Natural killer cell treated with Interleukin-12 subunit alpha and Interleukin-12 subunit beta and Interleukin-15 and Interleukin-18, amount 100 ng/mL, for 72 hours (primary cell): Measurements from ENCODE around the gene NTM. TPM values are rescaled to one million over a fixed set of nuclear protein-coding genes. Genes with fewer than 3 reads are reported as not detected.

Experiments used
- ATAC-seq, 2 donors: fragments of 150-1000 bp; cut with Tn5 transposase in 1 of 2; sonication (Bioruptor Pico), chemical (Tn5 transposase) in 1 of 2; 2 replicates each; pipeline ENCODE4 v1.10.0; 2021
- DNase-seq: peaks from one replicate; pipeline ENCODE4 v3.0.0; 2022; ENCODE audit warnings: low spot score
- H3K27ac Mint-ChIP-seq, 2 donors: 1 replicate in 1 of 2; 2 replicates in 1 of 2; pipeline ENCODE4 v1.8.0; 2022; ENCODE audit warnings: mixed read lengths in 2 of 2, mild to moderate bottlenecking in 1 of 2, moderate library complexity in 1 of 2
- H3K27me3 Mint-ChIP-seq, 2 donors: 1 replicate in 1 of 2; 2 replicates in 1 of 2; pipeline ENCODE4 v1.8.0; 2022; ENCODE audit warnings: mixed read lengths in 2 of 2
- H3K36me3 Mint-ChIP-seq: one replicate; pipeline ENCODE4 v1.8.0; 2022; ENCODE audit warnings: mixed read lengths
- H3K4me1 Mint-ChIP-seq, 2 donors: 1 replicate in 1 of 2; 2 replicates in 1 of 2; pipeline ENCODE4 v1.8.0; 2022; ENCODE audit warnings: low read depth in 2 of 2, mixed read lengths in 2 of 2, mild to moderate bottlenecking in 1 of 2
- H3K4me3 Mint-ChIP-seq: one replicate; pipeline ENCODE4 v1.8.0; 2022; ENCODE audit warnings: mixed read lengths
- H3K9me3 Mint-ChIP-seq: 2 replicates; pipeline ENCODE4 v1.8.0; 2022; ENCODE audit warnings: mixed read lengths
- total RNA-seq, 2 donors: library from RNA; stranded (reverse); gene quantifications; one replicate each; pipeline ENCODE4 v1.2.3, GENCODE V29; 2022

NTM gene
- total RNA-seq, 2 donors from 2014 or later, result not detected

DNA sequence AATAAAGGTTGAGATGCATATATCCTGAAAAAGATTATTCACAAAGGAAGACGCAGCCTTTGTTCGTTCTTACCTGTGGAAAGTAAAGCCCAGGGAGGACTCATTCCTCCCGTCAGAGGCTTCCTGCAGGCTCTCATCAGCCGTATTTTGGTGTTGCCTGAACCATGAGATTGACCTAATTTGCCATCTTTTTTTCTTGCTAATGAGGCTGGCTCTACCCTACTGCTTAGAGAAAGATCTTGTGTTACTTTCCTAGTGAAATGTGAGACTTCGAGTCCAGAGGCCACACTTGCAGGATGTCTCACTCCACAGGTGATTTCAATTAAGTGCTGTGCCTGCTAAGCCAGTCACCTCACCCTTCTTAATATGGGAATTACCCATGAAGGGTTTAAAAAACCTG, 269.9 kb downstream of the NTM start:
- H3K27me3 Mint-ChIP-seq, result no peaks in the 10 kb centered on the region
- ATAC-seq, result no peak
- H3K36me3 Mint-ChIP-seq, result no peaks in the 10 kb centered on the region
- no peak overlapping the region for H3K4me3 Mint-ChIP-seq
- no peak overlapping the region for H3K27ac Mint-ChIP-seq
- H3K4me1 Mint-ChIP-seq, result no peaks in the 10 kb centered on the region
- no peaks in the 10 kb centered on the region for H3K9me3 Mint-ChIP-seq
- no peak for DNase-seq

DNA sequence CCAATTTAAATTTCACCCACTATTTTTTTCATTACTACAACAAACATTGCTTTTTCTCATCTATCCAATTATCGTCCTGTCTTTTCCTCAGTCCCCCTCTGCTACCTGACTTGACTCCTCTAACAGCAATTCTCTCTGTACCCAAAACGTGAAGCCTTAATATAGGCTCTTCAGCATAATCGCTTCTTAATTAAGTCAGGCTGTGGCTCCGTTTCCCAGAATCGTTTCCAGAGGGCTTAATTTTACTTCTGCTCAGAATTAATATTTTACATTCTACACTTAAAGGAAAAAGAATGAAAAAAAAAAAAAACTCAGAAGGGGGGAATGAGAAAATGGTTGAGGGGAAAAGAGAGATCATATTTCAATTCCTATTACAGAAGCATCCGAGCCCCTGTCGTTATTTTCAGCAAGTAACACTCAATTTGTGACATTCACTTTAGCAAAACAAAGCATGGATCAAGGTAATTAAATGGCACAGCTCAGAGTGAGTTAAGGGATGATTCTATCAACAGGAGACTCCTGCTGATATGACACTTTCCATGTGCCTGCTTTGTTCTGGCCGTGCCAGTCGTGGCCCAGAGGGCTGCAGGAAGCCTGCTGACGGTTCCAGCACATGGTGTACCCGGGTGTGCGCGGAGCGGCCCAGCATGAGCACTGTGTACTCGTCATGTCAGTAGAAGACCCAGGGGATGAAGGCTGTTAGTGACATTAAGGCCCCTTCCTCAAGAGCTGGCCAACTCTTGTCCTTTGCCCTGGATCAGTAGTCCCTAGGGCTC, 272.5 kb downstream of the NTM start:
- Mint-ChIP-seq H3K27ac (no peak overlapping the region), H3K4me1 (no peaks in the 10 kb centered on the region), H3K9me3 (no peaks in the 10 kb centered on the region), H3K27me3 (no peaks in the 10 kb centered on the region), H3K36me3 (no peaks in the 10 kb centered on the region), H3K4me3 (no peak overlapping the region)
- DNase-seq, result no peak
- peak in 1 of 2 donors; percentile 31 for ATAC-seq

GRCh38 chr11:131644204-131644795, 273.9 kb downstream of the NTM start:
- H3K4me1 Mint-ChIP-seq, result no peaks in the 10 kb centered on the region
- H3K27ac Mint-ChIP-seq, result no peak overlapping the region
- H3K36me3 Mint-ChIP-seq, result no peaks in the 10 kb centered on the region
- H3K9me3 Mint-ChIP-seq, result no peaks in the 10 kb centered on the region
- H3K4me3 Mint-ChIP-seq, result no peak overlapping the region
- H3K27me3 Mint-ChIP-seq, result no peaks in the 10 kb centered on the region
- ATAC-seq, result no peak
- DNase-seq, result no peak

GRCh38 chr11:131645237-131645636, 274.8 kb downstream of the NTM start:
- no peaks in the 10 kb centered on the region for H3K9me3 Mint-ChIP-seq
- no peak for DNase-seq
- no peaks in the 10 kb centered on the region for H3K4me1 Mint-ChIP-seq
- H3K27me3 Mint-ChIP-seq, result no peaks in the 10 kb centered on the region
- H3K36me3 Mint-ChIP-seq, result no peaks in the 10 kb centered on the region
- H3K4me3 Mint-ChIP-seq, result no peak overlapping the region
- no peak for ATAC-seq
- no peak overlapping the region for H3K27ac Mint-ChIP-seq

DNA sequence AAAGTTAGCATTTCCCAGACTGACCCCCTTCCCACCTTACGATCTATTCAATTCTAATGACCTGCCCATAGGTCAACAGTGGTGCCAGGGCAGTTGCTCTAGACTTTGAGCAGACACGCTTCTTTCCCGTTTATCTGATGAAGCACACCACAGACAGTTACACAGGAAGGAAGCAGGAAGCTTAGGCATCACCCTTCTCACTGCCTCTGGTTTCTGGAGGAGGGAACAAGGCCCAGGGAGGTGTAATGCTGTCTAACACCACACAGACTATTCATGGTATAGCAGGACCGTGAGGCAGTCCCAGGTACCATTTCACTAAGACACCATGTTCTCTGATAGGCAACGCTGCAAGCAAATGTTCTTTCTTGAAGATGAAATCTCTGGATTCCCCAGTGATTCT, 279.4 kb downstream of the NTM start:
- H3K4me3 Mint-ChIP-seq, result no peak overlapping the region
- no peaks in the 10 kb centered on the region for H3K36me3 Mint-ChIP-seq
- no peak overlapping the region for H3K27ac Mint-ChIP-seq
- no peaks in the 10 kb centered on the region for H3K4me1 Mint-ChIP-seq
- DNase-seq (no peak), ATAC-seq (no peak)
- no peaks in the 10 kb centered on the region for H3K27me3 Mint-ChIP-seq
- H3K9me3 Mint-ChIP-seq, result no peaks in the 10 kb centered on the region

GRCh38 chr11:131652231-131652630, 281.8 kb downstream of the NTM start:
- ATAC-seq, result no peak
- Mint-ChIP-seq H3K36me3 (no peaks in the 10 kb centered on the region), H3K27me3 (no peaks in the 10 kb centered on the region), H3K4me1 (no peaks in the 10 kb centered on the region), H3K4me3 (no peak overlapping the region), H3K9me3 (no peaks in the 10 kb centered on the region), H3K27ac (no peak overlapping the region)
- DNase-seq, result no peak

DNA sequence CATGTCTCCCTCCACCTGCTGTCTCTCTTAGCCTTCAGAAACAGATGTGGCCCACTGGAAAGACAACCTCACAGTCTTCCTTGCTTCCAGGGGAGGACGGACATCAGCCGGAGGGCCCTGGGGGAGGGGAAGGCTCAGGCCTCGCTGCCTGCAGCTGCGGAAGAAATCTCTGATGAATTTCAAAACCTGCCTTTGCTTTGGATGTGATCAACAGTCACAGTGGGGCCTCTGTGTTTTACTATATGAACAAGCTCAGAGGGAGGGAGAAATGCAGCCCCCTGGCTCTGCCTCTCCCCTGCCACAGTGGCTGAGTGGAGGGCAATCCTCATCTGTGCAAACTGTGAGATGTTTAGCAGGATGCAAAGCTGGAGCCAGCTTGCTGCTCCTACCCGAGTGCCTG, 282.8 kb downstream of the NTM start:
- no peaks in the 10 kb centered on the region for H3K4me1 Mint-ChIP-seq

GRCh38 chr11:131654849-131655248, 284.4 kb downstream of the NTM start:
- no peak overlapping the region for H3K27ac Mint-ChIP-seq
- H3K27me3 Mint-ChIP-seq, result peaks cover 6 to 15% of the 10 kb centered on the region in 2 donors
- no peaks in the 10 kb centered on the region for H3K9me3 Mint-ChIP-seq
- H3K4me3 Mint-ChIP-seq, result no peak overlapping the region
- H3K4me1 Mint-ChIP-seq, result peaks cover 0 to 5% of the 10 kb centered on the region in 2 donors
- DNase-seq (no peak), ATAC-seq (no peak)
- no peaks in the 10 kb centered on the region for H3K36me3 Mint-ChIP-seq

More for the DNA sequence above, 282.8 kb downstream of the NTM start:
- H3K27ac Mint-ChIP-seq, result no peak overlapping the region
- DNase-seq (no peak), ATAC-seq (no peak)
- H3K4me3 Mint-ChIP-seq, result no peak overlapping the region
- H3K27me3 Mint-ChIP-seq, result peaks cover 2 to 7% of the 10 kb centered on the region in 2 donors
- H3K36me3 Mint-ChIP-seq, result no peaks in the 10 kb centered on the region
- H3K9me3 Mint-ChIP-seq, result no peaks in the 10 kb centered on the region

DNA sequence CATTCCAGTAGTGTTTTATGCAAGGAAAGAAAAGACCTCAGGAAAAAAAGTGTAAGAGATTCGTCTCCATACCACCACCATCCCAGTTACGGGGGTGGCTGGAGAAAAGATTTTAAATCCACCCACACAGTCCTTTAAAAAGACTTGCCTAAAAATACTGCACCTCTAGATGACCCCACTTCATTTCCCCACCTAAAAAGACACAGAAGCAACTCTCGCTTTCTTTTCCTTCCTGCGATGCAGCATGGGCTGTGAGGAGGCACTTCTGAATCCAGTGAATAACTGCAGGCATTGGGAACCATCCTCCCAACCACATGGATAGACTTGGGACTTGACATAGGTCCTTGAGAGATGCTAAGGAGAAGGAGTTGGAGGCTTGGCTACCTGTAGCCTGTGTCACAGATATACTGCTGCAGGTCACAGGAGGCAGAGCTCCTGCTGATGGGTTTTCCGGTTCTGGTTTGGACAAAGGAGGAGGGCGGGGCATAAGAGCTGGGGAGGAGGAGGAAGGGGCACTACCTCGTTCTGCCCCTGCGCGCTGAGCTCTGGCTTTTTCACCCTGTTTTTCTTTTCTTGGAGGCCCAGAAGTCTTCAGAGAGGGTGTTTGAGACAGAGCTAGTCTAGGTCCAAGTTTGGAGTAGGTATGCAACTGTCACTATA, 285.9 kb downstream of the NTM start:
- no peaks in the 10 kb centered on the region for H3K36me3 Mint-ChIP-seq
- peaks cover 0 to 5% of the 10 kb centered on the region in 2 donors for H3K4me1 Mint-ChIP-seq
- H3K27me3 Mint-ChIP-seq, result peaks cover 8 to 30% of the 10 kb centered on the region in 2 donors
- DNase-seq (no peak), ATAC-seq (peak in 1 of 2 donors; percentile 15)
- peak overlapping the region; percentile 12 for H3K4me3 Mint-ChIP-seq
- no peaks in the 10 kb centered on the region for H3K9me3 Mint-ChIP-seq
- H3K27ac Mint-ChIP-seq, result no peak overlapping the region

GRCh38 chr11:131656839-131657211, 286.4 kb downstream of the NTM start:
- no peak for ATAC-seq
- DNase-seq, result no peak
- Mint-ChIP-seq H3K9me3 (no peaks in the 10 kb centered on the region), H3K4me1 (peaks cover 0 to 5% of the 10 kb centered on the region in 2 donors), H3K36me3 (no peaks in the 10 kb centered on the region), H3K4me3 (peak overlapping the region; percentile 12), H3K27me3 (peaks cover 8 to 31% of the 10 kb centered on the region in 2 donors), H3K27ac (no peak overlapping the region)

GRCh38 chr11:131658414-131658813, 288.0 kb downstream of the NTM start:
- Mint-ChIP-seq H3K4me1 (peaks cover 0 to 5% of the 10 kb centered on the region in 2 donors), H3K4me3 (no peak overlapping the region), H3K27ac (peak overlapping the region in 1 of 2 donors; percentile 16), H3K36me3 (no peaks in the 10 kb centered on the region), H3K9me3 (no peaks in the 10 kb centered on the region), H3K27me3 (peaks cover 8 to 31% of the 10 kb centered on the region in 2 donors)
- no peak for DNase-seq
- no peak for ATAC-seq

DNA sequence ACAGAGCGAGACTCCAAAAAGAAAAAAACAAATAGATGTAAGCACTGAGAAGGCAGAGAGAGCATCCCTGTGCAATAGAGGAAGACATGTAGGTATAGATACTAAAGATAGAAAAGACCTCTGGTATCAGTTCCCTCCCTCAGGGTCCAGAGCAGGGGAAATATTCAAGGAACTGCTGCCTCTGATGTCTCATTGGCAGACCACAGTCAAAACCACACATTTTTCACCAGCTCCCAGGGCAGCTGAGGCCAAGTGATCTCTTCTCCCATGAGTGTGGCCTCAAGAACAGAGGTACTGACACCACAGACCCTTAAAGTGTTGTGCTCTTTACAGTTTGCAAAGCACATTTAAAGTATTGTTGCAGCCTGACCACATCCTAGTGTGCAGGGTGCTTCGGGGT, 288.5 kb downstream of the NTM start:
- ATAC-seq, result no peak
- Mint-ChIP-seq H3K9me3 (no peaks in the 10 kb centered on the region), H3K4me1 (peaks cover 0 to 5% of the 10 kb centered on the region in 2 donors), H3K27me3 (peaks cover 8 to 31% of the 10 kb centered on the region in 2 donors), H3K27ac (peak overlapping the region in 1 of 2 donors; percentile 16), H3K36me3 (no peaks in the 10 kb centered on the region), H3K4me3 (no peak overlapping the region)
- DNase-seq, result no peak

DNA sequence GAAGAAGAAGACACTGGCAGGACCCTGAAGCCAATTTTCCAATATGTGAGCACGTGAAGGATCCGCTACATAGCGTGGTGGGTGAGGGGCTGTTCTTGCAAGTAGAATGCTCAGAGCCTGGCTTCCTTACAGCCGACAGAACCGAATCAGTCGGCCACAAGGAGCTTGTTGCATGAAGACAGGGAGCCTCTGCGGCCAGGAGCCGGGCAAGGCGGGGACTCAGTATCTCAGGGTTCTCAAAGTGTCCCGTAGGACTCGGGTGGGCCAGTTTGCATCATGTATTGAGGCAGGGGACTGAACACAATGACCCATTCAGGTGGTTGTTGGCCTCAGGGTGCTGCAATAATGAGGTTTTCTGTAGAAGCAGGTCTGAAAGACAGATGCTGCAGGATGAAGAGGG, 289.5 kb downstream of the NTM start:
- no peaks in the 10 kb centered on the region for H3K36me3 Mint-ChIP-seq
- ATAC-seq, result no peak
- H3K4me1 Mint-ChIP-seq, result peaks cover 0 to 5% of the 10 kb centered on the region in 2 donors
- no peak for DNase-seq
- peaks cover 8 to 31% of the 10 kb centered on the region in 2 donors for H3K27me3 Mint-ChIP-seq
- H3K27ac Mint-ChIP-seq, result no peak overlapping the region
- H3K4me3 Mint-ChIP-seq, result no peak overlapping the region
- H3K9me3 Mint-ChIP-seq, result no peaks in the 10 kb centered on the region

DNA sequence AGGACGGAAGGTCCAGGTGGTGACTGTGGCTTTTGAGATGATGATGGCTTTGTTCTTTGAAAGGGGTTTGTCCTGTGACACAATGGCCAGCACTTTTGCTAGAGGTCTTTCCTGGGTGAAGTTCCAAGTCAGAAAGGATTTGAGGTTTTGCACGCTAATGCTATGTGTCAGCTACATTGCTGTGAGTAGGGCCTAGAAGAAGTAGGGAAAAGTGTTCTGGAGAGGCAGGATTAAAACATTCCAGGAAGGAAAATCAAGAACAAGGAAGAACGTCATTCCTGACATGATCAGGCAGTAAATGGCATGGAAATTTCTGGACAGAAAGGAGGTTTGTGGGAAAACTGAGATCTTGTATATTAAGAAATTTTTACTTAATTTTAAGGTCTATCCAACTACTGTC, 290.7 kb downstream of the NTM start:
- Mint-ChIP-seq H3K36me3 (no peaks in the 10 kb centered on the region), H3K27ac (no peak overlapping the region), H3K27me3 (peaks cover 8 to 31% of the 10 kb centered on the region in 2 donors), H3K4me1 (peaks cover 0 to 5% of the 10 kb centered on the region in 2 donors), H3K4me3 (no peak overlapping the region), H3K9me3 (no peaks in the 10 kb centered on the region)
- ATAC-seq, result no peak
- DNase-seq, result no peak
